DMS153 (cell line): ENCODE results near the gene AGAP3.
A peak's percentile ranks its signal among the peaks of the same experiment; 100 is the strongest.

Source experiments
- DNase-seq: peaks from one replicate; lab custom pipeline; 2025; lab: John Stamatoyannopoulos, UW

AGAP3 gene

GRCh38 chr7:151074817-151075661, 11.2 kb upstream of the AGAP3 start:
- DNase-seq: no peak

GRCh38 chr7:151075662-151075971, 10.7 kb upstream of the AGAP3 start:
- no peak for DNase-seq

GRCh38 chr7:151075978-151076426, 10.3 kb upstream of the AGAP3 start:
- no peak for DNase-seq

- DNase-seq: no peak
These were observed 9.2 kb upstream of the AGAP3 start for GRCh38 chr7:151076863-151077704.

- no peak for DNase-seq
These were observed 8.5 kb upstream of the AGAP3 start for GRCh38 chr7:151077705-151078232.

GRCh38 chr7:151078233-151079040, 7.8 kb upstream of the AGAP3 start:
- DNase-seq: no peak

- no peak for DNase-seq
These were observed 6.9 kb upstream of the AGAP3 start for GRCh38 chr7:151079199-151079910.

GRCh38 chr7:151080067-151080521, 6.2 kb upstream of the AGAP3 start:
- no peak for DNase-seq

GRCh38 chr7:151080522-151081169, 5.6 kb upstream of the AGAP3 start, which contains the start of gene FASTK:
Gene FASTK (minus strand): TSS chr7:151080809. CDS start chr7:151080766, 43 bp downstream.
- DNase-seq: peak; percentile 78

- DNase-seq: no peak
These were observed 4.8 kb upstream of the AGAP3 start for GRCh38 chr7:151081170-151082101.

GRCh38 chr7:151082141-151083070, 3.9 kb upstream of the AGAP3 start:
- DNase-seq: no peak

GRCh38 chr7:151083071-151083823, 3.0 kb upstream of the AGAP3 start, which contains the start of gene TMUB1:
Gene TMUB1 (minus strand): TSS chr7:151083493. CDS start chr7:151082563, 930 bp downstream.
- DNase-seq: peak; percentile 28

- no peak for DNase-seq
These were observed 2.5 kb upstream of the AGAP3 start for GRCh38 chr7:151083824-151084160.

- DNase-seq: no peak
These were observed 965 bp upstream of the AGAP3 start for GRCh38 chr7:151085329-151085690.

- DNase-seq: no peak
These were observed 548 bp downstream of the AGAP3 start for GRCh38 chr7:151086802-151087244.

- no peak for DNase-seq
These were observed 1.2 kb downstream of the AGAP3 start for GRCh38 chr7:151087245-151088018.
